ENCODE data around the gene CDC37L1.

GRCh38 chr9:4690144-4690543 is 10.8 kb downstream of the CDC37L1 start:
- TF ChIP-seq RARB (CRISPR knock-in tag; IDR thresholded peaks at IDR 0.05): no peak
- TF ChIP-seq TOX (CRISPR knock-in tag; IDR thresholded peaks at IDR 0.05; ENCODE audit: borderline replicate concordance): no peak
- no peak for TF ChIP-seq PATZ1 (CRISPR knock-in tag; IDR thresholded peaks at IDR 0.05; ENCODE audit: borderline replicate concordance)
- TF ChIP-seq TCF4 (CRISPR knock-in tag; IDR thresholded peaks at IDR 0.05; ENCODE audit: borderline replicate concordance): no peak

Measured in SK-N-SH treated with all-trans-retinoic acid at 6 μM for 48 hours (cell line).